ENCODE data around the gene MGMT. TPM values are rescaled to one million over a fixed set of nuclear protein-coding genes. Genes with fewer than 3 reads are reported as not detected.

Gene MGMT
- polyA plus RNA-seq, 1 of the 3 experiments (the other 2 are of a cell fraction) = 10.8 TPM

DNA sequence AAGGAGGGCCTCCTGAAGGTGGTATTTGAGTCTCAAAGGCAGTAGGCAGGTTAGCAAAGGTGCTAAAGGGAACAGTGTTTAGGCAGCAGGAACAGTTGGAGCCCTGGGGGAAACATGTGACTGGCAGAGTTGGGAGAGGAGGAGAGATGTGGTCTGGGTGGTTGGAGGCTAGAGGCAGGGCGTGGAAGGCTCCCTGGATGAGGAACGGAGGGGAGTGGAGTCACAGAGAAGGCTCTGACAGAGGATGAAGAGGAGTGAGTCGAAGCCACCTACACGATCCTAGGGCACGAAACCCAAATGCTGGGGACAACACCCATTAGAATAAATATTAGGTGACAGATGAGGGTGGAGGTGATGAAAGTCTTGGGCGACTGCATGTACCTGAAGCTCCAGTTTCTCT is 19.6 kb upstream of the MGMT start:
- POLR2A ChIA-PET = no interaction called here

DNA sequence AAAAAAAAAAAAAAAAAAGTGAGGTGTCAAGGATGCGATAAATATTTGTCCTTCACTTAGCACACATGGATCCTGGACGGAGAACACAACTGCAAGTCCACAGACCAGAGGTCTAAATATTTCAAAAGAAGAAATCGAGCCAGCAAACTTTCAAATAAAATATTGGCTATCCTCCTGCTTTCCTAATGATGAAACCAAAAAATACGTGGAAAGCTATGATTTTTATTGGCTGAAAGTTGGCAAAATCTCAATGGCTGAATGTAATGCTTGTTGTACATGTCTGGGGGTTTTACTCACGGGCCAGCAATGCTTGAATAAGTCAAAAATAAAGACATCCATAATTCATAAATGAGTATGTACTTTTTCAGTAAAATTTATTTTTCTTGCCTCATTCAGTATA is 19.0 kb upstream of the MGMT start:
- Histone ChIP-seq H3K9ac (no peak overlapping the region), H3K9me3 (no peaks in the 10 kb centered on the region), H3K4me2 (no peak overlapping the region), H3K9me2 (no peaks in the 10 kb centered on the region), H3K27me3 (ENCODE audit: insufficient read depth) (no peaks in the 10 kb centered on the region), H3F3A (replicated peaks; ENCODE audit: insufficient read depth) (no peaks in the 10 kb centered on the region), H3K27ac (ENCODE audit: low read depth in 2 of 2, low read length in 1 of 2) (no peak overlapping the region), H3K4me3 (ENCODE audit: low read depth in 2 of 2, low read length in 1 of 2) (no peak overlapping the region), H3K4me1 (ENCODE audit: control insufficient read depth in 1 of 2, insufficient read depth in 2 of 2, low read depth in 1 of 2, low read length in 1 of 2) (no peaks in the 10 kb centered on the region), H2AFZ (ENCODE audit: low read depth) (no peak overlapping the region), H3K36me3 (replicated peaks in 1 of 2; ENCODE audit: control insufficient read depth in 1 of 2, insufficient read depth in 2 of 2, low read length in 1 of 2) (no peaks in the 10 kb centered on the region), H4K20me1 (ENCODE audit: insufficient read depth) (no peaks in the 10 kb centered on the region), H3K79me2 (ENCODE audit: insufficient read depth) (no peaks in the 10 kb centered on the region)
- WGBS (ENCODE audit: low lambda C conversion rate) = 11% methylated on average over 5 of the region's 5 CpGs
- TF ChIP-seq NFIC (IDR thresholded peaks at IDR 0.05; ENCODE audit: borderline replicate concordance) = no peak
- TF ChIP-seq SMC3 (IDR thresholded peaks at IDR 0.05; ENCODE audit: low read depth, low read length) = no peak
- no peak for TF ChIP-seq MEF2A (IDR thresholded peaks at IDR 0.05; ENCODE audit: borderline replicate concordance, low read depth)
- TF ChIP-seq, protein P1, sequence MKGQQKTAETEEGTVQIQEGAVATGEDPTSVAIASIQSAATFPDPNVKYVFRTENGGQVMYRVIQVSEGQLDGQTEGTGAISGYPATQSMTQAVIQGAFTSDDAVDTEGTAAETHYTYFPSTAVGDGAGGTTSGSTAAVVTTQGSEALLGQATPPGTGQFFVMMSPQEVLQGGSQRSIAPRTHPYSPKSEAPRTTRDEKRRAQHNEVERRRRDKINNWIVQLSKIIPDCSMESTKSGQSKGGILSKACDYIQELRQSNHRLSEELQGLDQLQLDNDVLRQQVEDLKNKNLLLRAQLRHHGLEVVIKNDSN (IDR thresholded peaks at IDR 0.05; ENCODE audit: borderline replicate concordance, low read depth) = no peak
- no peak for TF ChIP-seq RXRA (IDR thresholded peaks at IDR 0.05; ENCODE audit: borderline replicate concordance, low read depth)
- TF ChIP-seq EZH2phosphoT487 (IDR thresholded peaks at IDR 0.05; ENCODE audit: borderline replicate concordance, low read depth) = no peak
- TF ChIP-seq, protein P2, sequence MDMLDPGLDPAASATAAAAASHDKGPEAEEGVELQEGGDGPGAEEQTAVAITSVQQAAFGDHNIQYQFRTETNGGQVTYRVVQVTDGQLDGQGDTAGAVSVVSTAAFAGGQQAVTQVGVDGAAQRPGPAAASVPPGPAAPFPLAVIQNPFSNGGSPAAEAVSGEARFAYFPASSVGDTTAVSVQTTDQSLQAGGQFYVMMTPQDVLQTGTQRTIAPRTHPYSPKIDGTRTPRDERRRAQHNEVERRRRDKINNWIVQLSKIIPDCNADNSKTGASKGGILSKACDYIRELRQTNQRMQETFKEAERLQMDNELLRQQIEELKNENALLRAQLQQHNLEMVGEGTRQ (IDR thresholded peaks at IDR 0.05; ENCODE audit: borderline replicate concordance, low read depth, low read length) = no peak
- ChIA-PET CTCF (no interaction called here), POLR2A (no interaction called here)
- no peak for DNase-seq

More for the DNA sequence above, 19.6 kb upstream of the MGMT start:
- Histone ChIP-seq H2AFZ (ENCODE audit: low read depth) (no peak overlapping the region), H3K27ac (ENCODE audit: low read depth in 2 of 2, low read length in 1 of 2) (no peak overlapping the region), H3K4me2 (no peak overlapping the region), H3K9ac (no peak overlapping the region), H4K20me1 (ENCODE audit: insufficient read depth) (no peaks in the 10 kb centered on the region), H3K79me2 (ENCODE audit: insufficient read depth) (no peaks in the 10 kb centered on the region), H3K36me3 (replicated peaks in 1 of 2; ENCODE audit: control insufficient read depth in 1 of 2, insufficient read depth in 2 of 2, low read length in 1 of 2) (no peaks in the 10 kb centered on the region), H3K4me3 (ENCODE audit: low read depth in 2 of 2, low read length in 1 of 2) (no peak overlapping the region), H3K27me3 (ENCODE audit: insufficient read depth) (no peaks in the 10 kb centered on the region), H3K9me3 (no peaks in the 10 kb centered on the region), H3F3A (replicated peaks; ENCODE audit: insufficient read depth) (no peaks in the 10 kb centered on the region), H3K4me1 (ENCODE audit: control insufficient read depth in 1 of 2, insufficient read depth in 2 of 2, low read depth in 1 of 2, low read length in 1 of 2) (no peaks in the 10 kb centered on the region), H3K9me2 (no peaks in the 10 kb centered on the region)
- TF ChIP-seq GATA2 (CRISPR knock-in tag; IDR thresholded peaks at IDR 0.05) (no peak), SIN3A (IDR thresholded peaks at IDR 0.05; ENCODE audit: borderline replicate concordance, low read depth, low read length) (no peak), FOXJ3 (CRISPR knock-in tag; IDR thresholded peaks at IDR 0.05) (no peak), FOSL2 (IDR thresholded peaks at IDR 0.05; ENCODE audit: borderline replicate concordance, low read depth) (no peak), SMC3 (IDR thresholded peaks at IDR 0.05; ENCODE audit: low read depth, low read length) (no peak), FOXM1 (IDR thresholded peaks at IDR 0.05; ENCODE audit: low read depth) (no peak), JUND (IDR thresholded peaks at IDR 0.05) (no peak), NFIC (IDR thresholded peaks at IDR 0.05; ENCODE audit: borderline replicate concordance) (no peak), YY1 (IDR thresholded peaks at IDR 0.05; ENCODE audit: low read depth) (no peak), EZH2phosphoT487 (IDR thresholded peaks at IDR 0.05; ENCODE audit: borderline replicate concordance, low read depth) (no peak), TAF1 (IDR thresholded peaks at IDR 0.05; ENCODE audit: borderline replicate concordance, low read depth, low read length) (no peak), TCF12 (IDR thresholded peaks at IDR 0.05) (no peak)
- TF ChIP-seq, protein P3, sequence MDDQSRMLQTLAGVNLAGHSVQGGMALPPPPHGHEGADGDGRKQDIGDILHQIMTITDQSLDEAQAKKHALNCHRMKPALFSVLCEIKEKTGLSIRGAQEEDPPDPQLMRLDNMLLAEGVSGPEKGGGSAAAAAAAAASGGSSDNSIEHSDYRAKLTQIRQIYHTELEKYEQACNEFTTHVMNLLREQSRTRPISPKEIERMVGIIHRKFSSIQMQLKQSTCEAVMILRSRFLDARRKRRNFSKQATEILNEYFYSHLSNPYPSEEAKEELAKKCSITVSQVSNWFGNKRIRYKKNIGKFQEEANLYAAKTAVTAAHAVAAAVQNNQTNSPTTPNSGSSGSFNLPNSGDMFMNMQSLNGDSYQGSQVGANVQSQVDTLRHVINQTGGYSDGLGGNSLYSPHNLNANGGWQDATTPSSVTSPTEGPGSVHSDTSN (IDR thresholded peaks at IDR 0.05) = no peak
- no peak for DNase-seq
- WGBS (ENCODE audit: low lambda C conversion rate) = 35% methylated on average over 6 of the region's 6 CpGs
- CTCF ChIA-PET = interaction anchor here (0.7 kb wide), 1 partner anchor 20 kb away, joined by 3 read pairs; no protein-coding TSS in a partner anchor

Measured in SK-N-SH (cell line).